Measurements from ENCODE around the gene SYNJ2BP. TPM values are rescaled to one million over a fixed set of nuclear protein-coding genes. Genes with fewer than 3 reads are reported as not detected.

Gene SYNJ2BP
- total RNA-seq, 1 donor from 2014 or later = 48.6 TPM

DNA sequence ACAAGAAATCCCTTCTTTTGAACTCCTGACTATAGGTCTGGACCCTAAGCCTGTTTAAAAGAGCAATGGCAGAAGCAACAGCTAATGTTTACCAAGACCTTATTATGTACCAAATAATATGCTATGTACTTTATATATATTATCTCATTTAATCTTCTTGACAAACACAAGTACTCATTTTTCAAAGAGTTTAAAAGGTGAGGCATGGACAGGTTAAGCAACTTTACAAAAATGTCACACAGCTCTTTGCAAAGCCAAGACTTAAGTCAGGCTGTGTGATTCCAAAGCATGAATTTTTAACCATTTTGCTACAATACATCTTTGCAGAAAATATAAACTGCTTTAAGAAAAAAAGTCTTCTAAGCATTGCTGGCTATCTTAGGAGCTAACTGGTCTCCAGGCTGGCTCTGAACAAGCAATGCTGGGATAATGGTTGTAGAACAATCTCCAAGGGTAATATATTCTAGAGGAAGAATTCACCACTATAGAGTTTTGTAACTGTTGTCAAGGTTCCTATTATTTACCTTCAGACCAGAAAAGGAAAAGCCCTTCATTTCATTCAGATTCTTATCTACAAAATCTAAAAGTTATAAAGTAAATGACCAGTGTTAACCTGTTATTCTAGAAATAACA lies 22.1 kb downstream of the SYNJ2BP start:
- no peak for DNase-seq (ENCODE audit: low spot score)
- intact Hi-C loops (cut with DNase I) = no loop called here

DNA sequence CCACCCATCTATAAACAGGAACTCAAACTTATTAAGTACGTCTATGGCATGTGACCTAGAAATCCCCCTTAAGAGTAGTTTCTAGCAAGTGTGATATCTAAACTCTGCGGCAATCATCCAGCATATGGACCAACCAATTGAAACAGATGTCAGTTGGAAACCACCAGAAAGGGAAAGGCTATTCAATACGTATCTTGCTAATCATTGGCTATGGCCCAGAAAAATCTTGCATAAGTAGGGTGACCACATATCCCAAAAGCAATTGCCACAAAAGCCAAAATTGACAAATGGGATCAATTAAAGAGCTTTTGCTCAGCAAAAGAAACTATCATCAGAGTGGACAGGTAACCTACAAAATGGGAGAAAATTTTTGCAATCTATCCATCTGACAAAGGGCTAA lies 24.2 kb downstream of the SYNJ2BP start:
- no peak for DNase-seq (ENCODE audit: low spot score)
- intact Hi-C loops (cut with DNase I) = no loop called here

DNA sequence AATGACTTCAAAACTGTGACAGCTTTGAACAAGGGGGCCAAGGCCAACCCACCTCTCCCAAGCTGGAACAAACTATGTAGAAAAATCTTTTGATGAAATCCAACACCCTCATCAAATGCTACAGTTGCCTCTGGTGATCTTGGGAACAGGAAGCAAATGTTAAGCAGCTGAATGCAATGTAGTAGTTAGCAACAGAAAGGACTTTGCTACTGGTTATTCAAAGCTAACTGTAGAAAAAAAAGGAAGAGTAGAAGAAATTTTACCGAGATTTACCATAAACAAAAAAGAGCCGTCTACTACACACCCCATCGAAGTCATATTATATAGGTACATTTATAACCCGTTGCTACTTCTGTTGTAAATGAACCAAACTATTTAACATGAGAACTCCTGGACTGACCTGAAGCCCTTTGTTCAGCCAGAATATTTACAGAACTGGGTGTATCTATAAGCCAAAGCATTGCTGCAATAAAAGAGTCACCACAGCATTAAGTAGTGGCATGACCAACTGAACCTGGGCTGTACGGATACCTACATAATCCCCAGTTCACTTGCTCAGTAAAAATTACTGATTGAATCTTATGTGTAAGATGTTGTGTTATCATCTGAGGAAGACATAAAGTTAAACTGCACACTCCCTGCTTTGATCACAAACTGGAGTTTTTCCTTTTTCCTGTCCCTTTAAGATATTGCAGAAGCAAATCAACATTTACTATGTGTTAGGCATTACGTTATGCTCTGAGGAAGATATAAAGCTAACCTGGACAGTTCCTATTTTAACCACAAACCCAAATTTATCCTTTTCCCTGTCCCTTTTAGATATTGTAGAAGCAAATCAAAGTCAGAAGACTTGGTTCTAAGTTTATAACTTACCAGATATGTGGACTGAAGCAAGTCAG lies 25.1 kb downstream of the SYNJ2BP start:
- intact Hi-C loops (cut with DNase I) = no loop called here

DNA sequence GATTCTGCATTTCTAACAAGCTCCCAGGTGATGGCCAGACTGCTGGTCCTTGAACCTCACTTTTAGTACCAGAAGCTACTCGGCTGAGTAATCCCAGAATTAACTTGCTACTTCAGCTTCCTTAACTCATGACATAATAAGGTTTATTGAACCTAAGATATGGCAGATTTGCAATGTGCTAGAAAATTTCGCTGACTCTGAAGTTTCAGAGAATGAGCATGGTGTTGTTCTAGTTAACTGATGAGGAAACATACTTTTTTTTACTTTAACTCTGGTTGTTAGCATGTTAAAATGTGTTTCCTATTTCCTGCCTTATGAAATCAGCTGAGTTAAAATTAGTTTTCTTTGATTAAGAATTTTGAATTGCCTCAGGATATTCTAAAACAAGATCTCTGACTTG lies 34.4 kb downstream of the SYNJ2BP start:
- no peak for DNase-seq (ENCODE audit: low spot score)
- intact Hi-C loops (cut with DNase I) = no loop called here

More for the DNA sequence above, 25.1 kb downstream of the SYNJ2BP start:
- no peak for DNase-seq (ENCODE audit: low spot score)

DNA sequence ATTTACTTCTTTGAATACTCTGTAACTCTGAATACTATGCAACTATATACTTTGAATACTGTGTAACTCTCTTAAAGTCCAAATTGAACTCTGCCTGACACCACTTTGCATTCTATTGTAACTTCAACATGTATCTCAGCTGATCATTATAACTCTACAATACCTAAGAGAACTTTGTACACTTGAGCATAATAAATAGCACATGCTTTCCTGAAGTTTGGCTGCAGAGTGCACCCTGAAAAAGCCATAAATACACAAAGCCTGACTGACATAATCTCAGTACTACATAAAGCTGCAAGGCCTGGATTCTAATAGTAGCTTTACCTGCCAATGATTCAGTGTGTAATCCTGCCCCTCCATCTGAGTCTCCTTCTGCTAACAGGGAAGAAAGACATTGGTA lies 36.1 kb downstream of the SYNJ2BP start:
- DNase-seq (ENCODE audit: low spot score) = no peak
- intact Hi-C loops (cut with DNase I) = no loop called here

DNA sequence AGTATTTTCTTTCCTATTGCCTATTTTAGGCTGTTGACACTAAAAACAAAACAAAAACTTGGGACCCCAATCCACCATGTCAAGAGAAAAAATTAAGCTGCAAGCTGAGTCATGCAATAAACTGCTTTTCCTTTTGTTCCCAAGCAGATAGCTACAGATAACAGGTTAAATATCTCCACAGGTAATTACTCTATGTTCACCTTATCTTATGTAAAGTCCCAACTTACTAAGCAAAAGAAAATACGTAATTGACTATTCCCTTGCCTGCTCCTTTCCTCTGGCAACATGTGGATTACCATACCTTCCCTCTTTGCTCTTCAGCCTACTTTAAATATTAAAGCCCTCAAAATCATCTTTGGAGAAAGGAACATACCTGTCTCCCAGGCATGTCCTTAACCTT lies 38.2 kb downstream of the SYNJ2BP start:
- DNase-seq (ENCODE audit: low spot score) = no peak
- intact Hi-C loops (cut with DNase I) = no loop called here

Other genes starting within 250 kb of the SYNJ2BP start
- gene SLC8A3, start 228.1 kb downstream of the SYNJ2BP start, total RNA-seq = 0.19 TPM
- 28.4 TPM for gene COX16, start 57.4 kb downstream of the SYNJ2BP start, total RNA-seq
- gene ADAM21, start 35.1 kb upstream of the SYNJ2BP start, total RNA-seq = 0.54 TPM
- 0.78 TPM for gene ADAM20, start 117.9 kb upstream of the SYNJ2BP start, total RNA-seq
- gene MED6, start 183.6 kb upstream of the SYNJ2BP start, total RNA-seq = 21.7 TPM
- gene TTC9, start 224.8 kb upstream of the SYNJ2BP start, total RNA-seq = 2.9 TPM